HG02571 (cell line): Measurements from ENCODE around the gene SLC17A3.

Experiments used
- ATAC-seq: cut with Tn5 transposase; IDR thresholded peaks from one replicate; pipeline ENCODE4 v1.9.1; 2021; ENCODE audit warnings: mild to moderate bottlenecking, moderate library complexity; ENCODE audit not compliant: unreplicated experiment

SLC17A3 gene

GRCh38 chr6:25889877-25890853 lies 16.1 kb upstream of the SLC17A3 start:
- no peak for ATAC-seq

DNA sequence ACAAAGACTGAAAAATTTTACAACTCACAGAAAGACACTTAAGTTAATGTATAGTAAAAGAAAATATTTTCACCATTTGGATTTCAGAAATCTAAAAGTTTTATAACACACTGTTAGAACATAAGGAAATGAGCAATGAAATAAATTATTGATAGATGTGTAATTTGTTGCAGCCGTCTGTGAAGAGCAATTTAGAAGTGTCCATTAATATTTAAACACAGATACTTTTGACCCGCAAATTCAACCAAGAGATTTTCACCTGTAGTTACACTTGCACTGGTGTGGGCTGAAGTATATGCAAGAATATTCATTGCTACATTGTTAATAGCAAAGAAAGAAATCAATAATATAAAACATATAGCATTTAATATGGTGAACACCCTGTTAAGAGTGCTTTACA lies 14.6 kb upstream of the SLC17A3 start:
- ATAC-seq = no peak

DNA sequence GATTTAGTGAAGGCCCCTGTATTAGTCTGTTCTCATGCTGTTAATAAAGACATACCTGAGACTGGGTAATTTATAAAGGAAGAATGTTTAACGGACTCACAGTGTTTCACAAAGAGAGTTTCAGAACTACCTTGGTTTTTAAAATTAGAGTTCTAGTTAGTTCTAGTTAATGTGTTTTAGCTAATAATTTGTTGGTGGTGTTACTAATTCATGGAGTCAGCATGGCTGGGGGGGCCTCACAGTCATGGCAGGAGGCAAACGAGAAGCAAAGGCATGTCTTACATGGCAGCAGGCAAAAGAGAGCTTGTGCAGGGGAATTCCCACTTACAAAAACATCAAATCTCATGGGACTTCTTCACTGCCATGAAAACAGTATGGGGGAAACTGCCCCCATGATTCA lies 12.0 kb upstream of the SLC17A3 start:
- ATAC-seq = no peak

DNA sequence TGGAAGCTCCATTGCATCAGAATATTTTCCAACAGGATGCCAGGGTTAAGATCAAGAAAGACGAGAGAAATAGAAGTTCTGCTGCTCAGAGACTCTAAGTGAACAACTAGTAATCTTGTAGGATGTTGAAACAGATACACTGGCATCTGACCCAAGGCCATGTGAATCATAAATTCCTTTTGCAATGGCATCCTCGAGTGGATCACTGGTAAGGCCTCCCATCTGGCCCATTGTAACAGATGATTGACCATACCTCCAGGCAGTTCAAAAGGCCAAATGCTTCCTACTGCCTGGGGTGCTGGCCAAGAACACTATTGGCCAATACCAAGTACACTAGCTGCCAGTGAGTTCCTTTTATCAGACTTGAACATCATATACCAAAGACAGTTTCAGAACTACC lies 9.9 kb upstream of the SLC17A3 start:
- no peak for ATAC-seq

DNA sequence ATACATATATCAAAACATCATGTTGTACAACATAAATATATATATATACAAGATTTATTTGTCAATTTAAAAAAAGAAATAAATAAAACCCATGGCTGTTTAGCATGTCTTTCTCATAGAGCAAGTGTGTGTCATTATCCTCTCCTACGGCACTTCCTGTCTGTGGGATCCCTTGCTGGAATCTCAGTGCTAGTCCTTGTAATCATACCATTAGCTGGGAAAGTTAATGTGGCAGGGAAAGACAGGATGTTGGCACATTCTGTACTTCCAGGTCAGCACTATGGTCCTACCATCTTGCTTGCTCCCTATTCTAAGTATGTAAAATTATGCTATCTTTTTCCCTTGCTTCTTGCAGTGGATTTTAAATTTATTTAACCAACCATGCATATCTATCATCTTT lies 9.5 kb upstream of the SLC17A3 start:
- ATAC-seq = no peak

DNA sequence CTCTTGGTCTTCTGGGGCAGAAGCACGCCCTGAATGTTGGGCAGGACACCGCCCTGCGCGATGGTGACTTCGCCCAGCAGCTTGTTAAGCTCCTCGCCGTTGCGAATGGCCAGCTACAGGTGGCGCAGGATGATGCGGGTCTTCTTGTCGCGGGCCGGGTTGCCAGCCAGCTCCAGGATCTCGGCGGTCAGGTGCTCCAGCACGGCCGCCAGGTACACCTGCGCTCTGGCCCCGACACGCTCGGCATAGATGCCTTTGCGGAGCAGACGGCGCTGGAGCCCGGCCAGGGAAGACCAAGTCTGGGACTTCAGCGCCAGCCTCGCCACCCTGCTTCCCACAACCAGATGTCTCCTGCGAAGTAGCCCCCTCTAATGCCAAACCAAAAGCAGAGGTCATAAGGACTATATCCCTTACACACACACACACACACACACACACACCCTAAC lies 8.0 kb upstream of the SLC17A3 start:
- ATAC-seq = no peak

DNA sequence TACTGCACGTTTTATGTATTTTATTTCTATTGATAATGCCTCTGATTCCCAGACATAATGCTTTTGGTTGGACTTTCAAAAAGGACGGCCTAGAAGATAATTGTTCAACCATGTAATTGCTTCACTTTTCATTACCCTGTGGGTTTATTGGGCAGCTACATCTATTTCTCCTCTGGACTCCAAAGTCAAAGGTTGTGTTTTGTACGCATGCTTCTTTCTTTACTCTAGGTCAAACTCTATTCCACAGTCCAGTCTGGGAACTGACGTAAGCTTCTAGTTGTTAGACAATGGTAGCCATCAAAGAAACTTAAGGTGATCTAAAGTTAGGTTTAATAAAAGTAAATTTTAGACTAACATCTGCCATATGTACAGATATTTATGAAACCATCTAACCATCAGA lies 6.6 kb upstream of the SLC17A3 start:
- ATAC-seq = no peak

DNA sequence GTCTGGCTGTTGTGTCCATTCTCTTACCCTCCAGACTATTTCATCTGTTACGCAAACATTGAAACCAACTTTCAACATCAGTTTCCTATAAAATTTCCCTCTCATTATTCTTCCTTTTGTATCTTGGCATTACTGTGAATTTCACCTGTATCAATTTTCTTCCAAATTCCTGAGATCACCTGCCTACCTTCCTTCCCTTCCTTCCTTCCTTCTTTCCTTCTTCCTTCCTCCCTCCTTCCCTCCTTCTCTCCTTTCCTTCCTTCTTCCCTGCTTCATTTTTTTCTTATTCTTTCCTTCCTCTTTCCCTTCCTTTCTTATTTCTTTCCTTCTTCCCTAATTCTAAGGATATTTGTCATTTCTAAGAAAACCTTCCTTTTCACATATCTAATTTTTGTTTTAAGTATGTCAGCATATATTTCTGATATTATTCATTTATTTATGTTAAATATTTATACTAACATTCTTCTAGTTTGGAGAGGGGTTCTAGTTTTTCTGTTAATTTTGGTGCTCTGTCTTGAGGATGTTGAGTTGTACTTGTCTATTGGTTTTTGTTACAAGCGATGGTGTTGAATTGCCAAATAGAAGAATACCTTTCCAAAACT lies 4.8 kb upstream of the SLC17A3 start:
- ATAC-seq = no peak

DNA sequence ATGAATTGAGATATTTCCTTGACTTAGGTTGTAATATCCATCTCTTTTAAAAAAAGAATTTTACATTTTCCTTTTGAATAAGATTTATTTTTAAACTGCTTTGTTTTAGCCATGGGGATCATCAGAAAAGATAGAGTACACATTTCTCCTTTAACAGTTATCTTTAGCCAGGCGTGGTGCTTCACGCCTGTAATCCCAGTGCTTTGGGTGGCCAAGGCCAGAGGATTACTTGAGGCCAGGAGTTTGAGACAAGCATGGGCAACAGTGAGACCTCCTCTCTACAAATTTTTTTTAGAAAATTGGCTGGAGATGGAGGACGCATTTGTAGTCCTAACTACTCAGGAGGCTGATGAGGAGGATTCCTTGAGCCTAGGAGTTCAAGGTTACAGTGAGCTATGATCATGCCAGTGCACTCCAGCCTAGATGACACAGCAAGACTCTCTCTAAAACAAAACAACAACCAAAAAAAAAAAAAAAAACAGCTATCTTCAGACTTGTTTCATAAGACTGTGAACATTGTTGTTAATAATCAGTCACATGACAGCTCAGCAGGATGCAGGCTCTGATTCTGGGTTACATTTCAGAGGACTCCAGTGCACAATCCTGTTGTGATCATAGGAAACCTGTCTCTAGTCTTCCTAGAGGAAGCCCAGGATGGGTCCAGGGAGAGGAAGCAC lies 2.0 kb upstream of the SLC17A3 start:
- no peak for ATAC-seq

GRCh38 chr6:25875563-25875905 lies 1.5 kb upstream of the SLC17A3 start:
- ATAC-seq = no peak

DNA sequence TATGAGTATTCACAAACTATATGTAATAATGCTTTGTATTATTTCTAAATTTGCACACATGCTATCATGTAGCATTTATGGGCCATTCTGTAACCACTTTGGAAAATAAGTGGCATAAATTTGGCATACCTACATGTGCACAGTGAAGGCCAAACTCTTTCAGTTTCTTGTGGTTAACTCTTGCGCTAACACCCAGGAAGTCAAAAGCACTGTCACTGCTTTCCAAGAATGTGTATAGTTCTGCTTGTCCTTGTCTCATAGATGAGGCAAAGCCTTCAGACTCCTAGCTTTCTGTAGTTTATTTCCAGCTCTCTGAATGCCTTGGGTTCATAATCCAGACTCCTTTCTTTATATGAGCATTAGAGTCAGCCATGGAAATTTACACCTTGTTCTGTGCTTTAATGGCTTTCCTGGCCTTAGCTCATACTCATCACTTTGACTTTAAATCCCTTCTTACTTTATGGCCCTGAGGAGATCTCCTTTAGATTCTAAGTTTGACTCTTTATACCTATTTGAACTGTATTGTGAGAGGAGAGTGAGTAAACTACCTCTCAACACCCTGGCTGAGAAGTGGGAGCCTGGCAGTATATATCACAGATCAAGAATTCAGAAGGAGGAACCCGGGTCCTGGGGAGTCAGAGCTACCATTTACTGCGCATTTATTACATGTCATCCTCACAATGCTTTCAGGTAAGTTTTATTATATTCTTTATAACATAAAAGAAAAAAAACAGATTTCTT lies 949 bp upstream of the SLC17A3 start:
- ATAC-seq = no peak

GRCh38 chr6:25872814-25873213 lies 1.2 kb downstream of the SLC17A3 start:
- no peak for ATAC-seq

DNA sequence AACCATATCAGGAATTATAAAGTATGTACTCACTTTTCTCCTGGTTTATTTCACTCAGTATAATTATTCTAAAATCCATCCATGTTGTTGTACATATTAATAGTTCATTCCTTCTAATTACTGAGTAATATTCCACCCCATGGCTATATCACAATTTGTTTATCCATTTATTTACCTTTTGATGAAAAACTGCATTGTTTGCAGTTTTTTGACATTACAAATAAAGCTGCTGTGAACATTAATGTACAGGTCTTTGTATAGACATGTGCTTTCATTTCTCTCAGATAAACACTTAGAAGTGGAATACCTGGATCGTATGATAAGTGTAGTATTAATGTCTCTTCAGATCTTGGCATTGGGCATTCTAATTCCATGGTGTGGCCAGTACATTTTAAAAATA lies 4.2 kb downstream of the SLC17A3 start:
- ATAC-seq = no peak

GRCh38 chr6:25868436-25869183 lies 5.4 kb downstream of the SLC17A3 start:
- ATAC-seq = no peak

GRCh38 chr6:25866011-25866410 lies 8.0 kb downstream of the SLC17A3 start:
- no peak for ATAC-seq

GRCh38 chr6:25863360-25863759 lies 10.7 kb downstream of the SLC17A3 start:
- ATAC-seq = no peak

GRCh38 chr6:25862199-25862598 lies 11.8 kb downstream of the SLC17A3 start:
- ATAC-seq = no peak

DNA sequence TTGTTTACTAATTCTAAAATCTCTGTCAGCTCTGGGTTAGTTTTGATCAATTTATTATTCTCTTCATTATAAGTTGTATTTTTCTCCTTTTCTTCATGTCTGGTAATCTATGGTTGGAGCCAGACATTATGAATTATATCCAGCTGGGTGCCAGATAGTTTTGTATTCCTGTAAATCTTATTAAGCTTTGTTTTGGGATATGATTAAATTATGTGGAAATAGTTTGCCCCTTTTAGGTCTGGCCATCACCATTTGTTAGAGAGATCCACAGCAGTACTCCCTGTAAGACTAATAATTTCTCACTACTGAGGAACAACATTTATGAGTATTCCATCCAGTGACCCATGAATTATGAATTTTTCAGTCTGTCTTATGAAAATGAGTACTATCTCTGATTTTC lies 21.3 kb downstream of the SLC17A3 start:
- ATAC-seq = no peak

DNA sequence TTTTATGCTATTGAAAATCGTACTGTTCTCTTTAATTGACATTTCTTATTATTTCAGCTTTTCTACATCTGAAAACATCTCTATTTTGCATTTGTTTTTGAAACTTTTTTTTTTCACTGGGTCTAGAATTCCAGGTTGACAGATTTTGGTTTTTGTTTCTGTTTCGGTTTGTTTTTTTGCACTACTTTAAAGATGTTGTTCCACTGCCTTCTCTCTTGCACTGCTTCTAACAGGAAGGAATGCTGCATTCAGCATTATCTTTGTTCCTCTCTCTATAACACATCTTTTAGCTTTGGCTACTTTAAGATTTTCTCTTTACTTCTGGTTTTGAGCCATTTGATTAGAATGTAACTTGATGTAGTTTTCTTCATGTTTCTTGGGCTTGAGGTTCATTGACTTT lies 22.1 kb downstream of the SLC17A3 start:
- ATAC-seq = no peak

DNA sequence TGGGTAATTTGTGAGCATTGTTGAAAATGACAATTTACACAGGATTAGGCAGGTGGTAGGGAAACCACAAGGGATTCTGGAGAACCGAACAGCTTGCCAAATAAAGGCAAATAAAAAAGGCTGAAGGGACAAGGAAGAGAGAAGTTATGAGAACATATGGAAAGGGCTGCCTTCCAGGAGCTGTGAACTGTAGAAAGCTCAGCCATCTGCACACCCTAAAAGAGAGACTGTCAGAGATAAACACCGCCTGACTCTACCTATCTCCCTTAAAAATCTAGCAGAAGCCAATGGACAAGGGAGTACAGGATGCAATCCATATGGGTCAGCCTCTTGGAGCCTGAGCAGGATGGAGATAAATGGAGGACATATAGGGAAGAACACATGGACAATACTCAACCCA lies 29.5 kb downstream of the SLC17A3 start:
- ATAC-seq = no peak
